Measurements from ENCODE around the gene CPNE6.

Gene CPNE6

DNA sequence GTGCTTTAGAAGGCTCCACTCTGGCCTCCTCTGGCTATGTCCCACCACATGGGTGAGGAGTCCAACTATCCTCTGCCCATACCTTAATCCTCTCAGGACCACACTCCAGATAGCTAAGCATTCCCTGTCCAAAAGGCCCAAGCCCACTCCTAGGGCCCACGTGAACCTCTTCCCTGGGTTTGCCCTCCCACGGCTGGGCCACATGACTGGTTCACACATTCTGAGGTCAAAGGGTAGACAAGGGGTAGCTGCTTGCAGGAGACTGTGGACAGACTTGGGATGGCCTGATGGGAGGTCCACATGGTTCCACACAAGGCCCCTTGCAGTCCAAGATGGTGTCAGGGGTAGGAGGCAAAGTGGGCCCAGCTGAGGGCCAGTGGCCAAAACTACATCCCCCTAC is 16.7 kb downstream of the CPNE6 start:
- no peak for DNase-seq (ENCODE audit: low spot score)
- TF ChIP-seq, protein P1, sequence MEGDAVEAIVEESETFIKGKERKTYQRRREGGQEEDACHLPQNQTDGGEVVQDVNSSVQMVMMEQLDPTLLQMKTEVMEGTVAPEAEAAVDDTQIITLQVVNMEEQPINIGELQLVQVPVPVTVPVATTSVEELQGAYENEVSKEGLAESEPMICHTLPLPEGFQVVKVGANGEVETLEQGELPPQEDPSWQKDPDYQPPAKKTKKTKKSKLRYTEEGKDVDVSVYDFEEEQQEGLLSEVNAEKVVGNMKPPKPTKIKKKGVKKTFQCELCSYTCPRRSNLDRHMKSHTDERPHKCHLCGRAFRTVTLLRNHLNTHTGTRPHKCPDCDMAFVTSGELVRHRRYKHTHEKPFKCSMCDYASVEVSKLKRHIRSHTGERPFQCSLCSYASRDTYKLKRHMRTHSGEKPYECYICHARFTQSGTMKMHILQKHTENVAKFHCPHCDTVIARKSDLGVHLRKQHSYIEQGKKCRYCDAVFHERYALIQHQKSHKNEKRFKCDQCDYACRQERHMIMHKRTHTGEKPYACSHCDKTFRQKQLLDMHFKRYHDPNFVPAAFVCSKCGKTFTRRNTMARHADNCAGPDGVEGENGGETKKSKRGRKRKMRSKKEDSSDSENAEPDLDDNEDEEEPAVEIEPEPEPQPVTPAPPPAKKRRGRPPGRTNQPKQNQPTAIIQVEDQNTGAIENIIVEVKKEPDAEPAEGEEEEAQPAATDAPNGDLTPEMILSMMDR (conservative IDR thresholded peaks at IDR 0.05; ENCODE audit: low read depth): no peak
- H3K27ac ChIP-seq: no peak overlapping the region
- ChIA-PET CTCF (interaction anchor here (0.8 kb wide), 1 partner anchor 20 kb away, joined by 3 read pairs; no protein-coding TSS in a partner anchor), POLR2A (ENCODE audit: low non-redundant PET) (no interaction called here)

DNA sequence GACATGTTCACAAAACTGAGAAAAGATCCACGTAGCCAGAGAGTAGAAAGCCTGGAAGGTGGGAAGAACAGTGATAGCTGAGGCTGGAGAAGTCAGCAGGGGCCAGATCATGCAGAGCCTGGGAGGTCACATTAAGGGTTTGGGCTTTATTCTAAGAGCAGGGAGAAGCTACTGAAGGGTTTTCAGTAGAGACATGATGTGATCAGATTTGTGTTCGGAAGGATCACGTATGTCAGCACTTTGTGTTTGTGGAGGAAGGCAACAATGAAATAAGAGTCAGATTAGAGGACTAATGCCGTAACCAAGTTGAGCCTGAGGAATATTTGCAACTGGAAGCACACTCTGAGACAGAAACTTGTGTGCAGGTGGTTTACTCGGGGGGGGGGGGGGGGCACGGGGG is 18.5 kb downstream of the CPNE6 start:
- no peak for DNase-seq (ENCODE audit: low spot score)
- CTCF ChIA-PET: interaction anchor here (0.6 to 6.1 kb wide), 11 partner anchors 10 to 838 kb away, joined by 3 to 51 read pairs (median 3); no protein-coding TSS in a partner anchor
- no peak overlapping the region for H3K27ac ChIP-seq
- TF ChIP-seq, protein P1 (conservative IDR thresholded peaks at IDR 0.05; ENCODE audit: low read depth): no peak
- POLR2A ChIA-PET (ENCODE audit: low non-redundant PET): no interaction called here

DNA sequence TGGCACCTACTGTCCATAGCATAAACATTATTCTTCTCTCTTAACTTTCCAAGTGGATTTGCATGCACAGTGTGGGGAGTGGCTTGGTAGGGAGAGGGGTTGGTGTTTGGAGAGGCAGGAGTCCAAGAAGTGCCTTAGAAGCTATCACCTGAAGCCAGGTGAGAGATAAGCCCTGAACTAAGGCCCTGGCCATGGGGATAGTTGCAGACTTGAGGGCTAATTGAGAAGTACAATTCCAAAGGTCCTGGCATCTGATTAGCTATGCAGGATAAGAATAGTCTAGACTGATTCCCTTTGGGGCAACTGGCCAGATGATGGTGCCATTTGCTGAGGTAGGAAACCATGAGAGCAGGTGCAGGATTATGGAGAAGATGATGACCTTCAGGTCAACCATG is 20.7 kb downstream of the CPNE6 start:
- ChIA-PET POLR2A (ENCODE audit: low non-redundant PET) (interaction anchor here (0.7 kb wide), 1 partner anchor 182 kb away, joined by 4 read pairs; no protein-coding TSS in a partner anchor), CTCF (interaction anchor here (0.7 to 6.1 kb wide), 2 partner anchors 34 to 337 kb away, joined by 5 to 51 read pairs; no protein-coding TSS in a partner anchor)
- peak overlapping the region; percentile 88; the same call in 1 of the 2 replicates for H3K27ac ChIP-seq
- DNase-seq (ENCODE audit: low spot score): no peak
- TF ChIP-seq, protein P1 (conservative IDR thresholded peaks at IDR 0.05; ENCODE audit: low read depth): no peak

DNA sequence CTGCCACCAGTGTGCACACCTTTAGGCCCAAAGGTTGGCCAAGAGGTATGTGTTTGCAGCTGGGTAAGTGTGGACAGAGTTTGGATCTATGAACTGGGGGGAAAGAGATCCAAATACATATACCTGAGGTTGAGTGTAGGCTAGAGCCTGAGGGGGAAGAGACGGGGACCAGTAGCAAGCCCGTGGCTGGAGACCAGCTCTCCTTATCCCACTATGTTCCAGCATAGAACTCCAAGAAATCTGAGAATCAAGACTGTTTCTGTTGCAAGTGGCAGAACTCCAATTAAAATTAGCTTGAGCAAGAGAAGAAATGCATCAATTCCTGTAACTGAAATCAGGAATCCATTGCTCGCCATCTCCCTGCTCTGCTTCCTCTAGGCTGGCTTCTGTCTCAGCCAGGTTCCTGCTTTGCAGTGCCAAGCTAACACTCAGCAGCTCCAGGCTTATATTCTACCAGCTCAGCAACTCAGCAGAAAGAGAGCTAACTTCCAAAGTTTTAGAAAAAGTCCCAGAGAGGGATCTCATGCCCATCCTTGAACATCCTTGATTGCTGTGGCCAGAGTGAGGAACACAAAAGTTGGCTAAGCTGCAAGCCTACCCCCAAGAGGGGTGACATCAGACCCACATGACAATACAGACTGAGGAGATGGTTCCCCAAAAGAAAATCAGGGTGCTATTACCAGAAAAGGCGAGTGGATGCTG is 21.3 kb downstream of the CPNE6 start:
- TF ChIP-seq, protein P1 (conservative IDR thresholded peaks at IDR 0.05; ENCODE audit: low read depth): no peak
- ChIA-PET POLR2A (ENCODE audit: low non-redundant PET) (interaction anchor here (0.6 kb wide), 1 partner anchor 49 kb away, joined by 4 read pairs; the partner anchor contains the start of gene EMC9), CTCF (interaction anchor here (1.3 to 6.1 kb wide), 3 partner anchors 16 to 35 kb away, joined by 4 to 51 read pairs (median 4); no protein-coding TSS in a partner anchor)
- H3K27ac ChIP-seq: peak overlapping the region; percentile 88
- DNase-seq (ENCODE audit: low spot score): no peak

DNA sequence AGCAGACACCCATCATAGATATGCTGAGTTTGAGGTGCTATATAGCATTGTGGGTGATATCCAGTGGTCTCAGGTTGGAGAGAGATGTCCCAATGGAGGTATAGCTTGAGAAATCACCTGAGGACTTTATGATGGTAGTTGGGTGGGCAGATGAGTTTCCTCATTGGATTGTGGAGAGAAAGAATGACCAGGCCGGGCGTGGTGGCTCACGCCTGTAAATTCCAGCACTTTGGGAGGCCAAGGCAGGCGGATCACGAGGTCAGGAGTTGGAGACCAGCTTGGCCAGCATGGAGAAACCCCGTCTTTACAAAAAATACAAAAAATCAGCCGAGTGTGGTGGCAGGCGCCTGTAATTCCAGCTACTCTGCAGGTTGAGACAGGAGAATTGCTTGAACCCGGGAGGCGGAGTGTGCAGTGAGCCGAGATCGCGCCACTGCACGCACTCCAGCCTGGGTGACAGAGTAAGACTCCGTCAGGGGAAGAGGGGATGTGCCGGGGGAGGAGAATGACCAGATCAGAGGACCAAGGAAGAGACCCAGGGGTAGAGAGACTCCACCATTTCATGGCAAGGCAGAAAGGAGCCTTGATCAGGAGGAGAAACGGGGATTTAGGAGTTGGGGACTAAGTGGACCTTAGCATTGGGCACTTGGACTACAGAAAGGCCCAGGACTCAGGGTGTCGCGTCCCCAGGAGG is 22.0 kb downstream of the CPNE6 start:
- POLR2A ChIA-PET (ENCODE audit: low non-redundant PET): interaction anchor here (0.6 to 1.4 kb wide), 5 partner anchors 15 to 80 kb away, joined by 3 to 5 read pairs (median 4); partner anchors contain the start of genes DCAF11 and EMC9
- DNase-seq (ENCODE audit: low spot score): no peak
- CTCF ChIA-PET: interaction anchor here (1.3 to 6.1 kb wide), 3 partner anchors 15 to 36 kb away, joined by 4 to 51 read pairs (median 4); no protein-coding TSS in a partner anchor
- TF ChIP-seq, protein P1 (conservative IDR thresholded peaks at IDR 0.05; ENCODE audit: low read depth): no peak
- H3K27ac ChIP-seq: peak overlapping the region; percentile 88
